Stimulated activated naive B cell treated with anti-CD40 and anti-IgM and Interleukin-4, amounts not matched to agents 10 μg/mL and 1 μg/mL and 100 μg/mL, for 72 hours (primary cell): Measurements from ENCODE around the gene BAIAP2.

Experiments used
- ATAC-seq, 2 donors: fragments of 150-1000 bp; cut with Tn5 transposase; replicated peaks; 2 replicates each; pipeline ENCODE4 v1.10.0; 2021; ENCODE audit warnings: moderate library complexity in 1 of 2
- DNase-seq: peaks from one replicate; pipeline ENCODE4 v3.0.0; 2021
- H3K27ac Mint-ChIP-seq: one replicate; pipeline ENCODE4 v1.8.0; 2022; ENCODE audit warnings: mild to moderate bottlenecking, mixed read lengths
- H3K27me3 Mint-ChIP-seq, 2 donors: one replicate each; pipeline ENCODE4 v1.8.0; 2022; ENCODE audit warnings: mixed read lengths in 2 of 2
- H3K36me3 Mint-ChIP-seq, 2 donors: one replicate each; pipeline ENCODE4 v1.8.0; 2022; ENCODE audit warnings: mixed read lengths in 2 of 2, mild to moderate bottlenecking in 1 of 2
- H3K4me1 Mint-ChIP-seq, 2 donors: one replicate each; pipeline ENCODE4 v1.8.0; 2022; ENCODE audit warnings: mixed read lengths in 2 of 2, mild to moderate bottlenecking in 1 of 2
- H3K4me3 Mint-ChIP-seq, 2 donors: one replicate each; pipeline ENCODE4 v1.8.0; 2022; ENCODE audit warnings: mild to moderate bottlenecking in 2 of 2, mixed read lengths in 2 of 2, moderate library complexity in 1 of 2
- H3K9me3 Mint-ChIP-seq, 2 donors: one replicate each; pipeline ENCODE4 v1.8.0; 2022; ENCODE audit warnings: mixed read lengths in 2 of 2, mild to moderate bottlenecking in 1 of 2

The BAIAP2 gene

GRCh38 chr17:81128338-81128737 is 93.4 kb downstream of the BAIAP2 start:
- Mint-ChIP-seq H3K4me1 (no peaks in the 10 kb centered on the region), H3K36me3 (no peaks in the 10 kb centered on the region), H3K9me3 (no peaks in the 10 kb centered on the region), H3K27me3 (no peaks in the 10 kb centered on the region), H3K4me3 (no peak overlapping the region), H3K27ac (no peak overlapping the region)
- ATAC-seq (no peak), DNase-seq (no peak)

- no peaks in the 10 kb centered on the region for H3K27me3 Mint-ChIP-seq
- DNase-seq: no peak
- H3K4me1 Mint-ChIP-seq: no peaks in the 10 kb centered on the region
- H3K27ac Mint-ChIP-seq: no peak overlapping the region
- no peaks in the 10 kb centered on the region for H3K9me3 Mint-ChIP-seq
- no peaks in the 10 kb centered on the region for H3K36me3 Mint-ChIP-seq
- H3K4me3 Mint-ChIP-seq: no peak overlapping the region
- no peak for ATAC-seq
Observed at GRCh38 chr17:81128774-81129173, 93.8 kb downstream of the BAIAP2 start.

- no peak for DNase-seq
- no peak for ATAC-seq
- H3K27ac Mint-ChIP-seq: no peak overlapping the region
Observed at GRCh38 chr17:81129289-81129688, 94.3 kb downstream of the BAIAP2 start.

GRCh38 chr17:81129711-81130367 is 94.9 kb downstream of the BAIAP2 start:
- no peak overlapping the region for H3K4me3 Mint-ChIP-seq
- ATAC-seq (no peak), DNase-seq (no peak)
- H3K36me3 Mint-ChIP-seq: no peaks in the 10 kb centered on the region
- no peaks in the 10 kb centered on the region for H3K4me1 Mint-ChIP-seq
- no peaks in the 10 kb centered on the region for H3K27me3 Mint-ChIP-seq
- no peaks in the 10 kb centered on the region for H3K9me3 Mint-ChIP-seq
- H3K27ac Mint-ChIP-seq: no peak overlapping the region

More at GRCh38 chr17:81129289-81129688, 94.3 kb downstream of the BAIAP2 start:
- Mint-ChIP-seq H3K4me1 (no peaks in the 10 kb centered on the region), H3K9me3 (no peaks in the 10 kb centered on the region), H3K36me3 (no peaks in the 10 kb centered on the region), H3K4me3 (no peak overlapping the region), H3K27me3 (no peaks in the 10 kb centered on the region)

- no peak for DNase-seq
- no peak overlapping the region for H3K4me3 Mint-ChIP-seq
- H3K27me3 Mint-ChIP-seq: no peaks in the 10 kb centered on the region
- no peaks in the 10 kb centered on the region for H3K9me3 Mint-ChIP-seq
- ATAC-seq: no peak
- no peaks in the 10 kb centered on the region for H3K4me1 Mint-ChIP-seq
- no peaks in the 10 kb centered on the region for H3K36me3 Mint-ChIP-seq
- H3K27ac Mint-ChIP-seq: no peak overlapping the region
Observed at GRCh38 chr17:81130385-81131361, 95.7 kb downstream of the BAIAP2 start.

- DNase-seq: no peak
- Mint-ChIP-seq H3K4me1 (no peaks in the 10 kb centered on the region), H3K36me3 (no peaks in the 10 kb centered on the region), H3K4me3 (no peak overlapping the region), H3K27ac (no peak overlapping the region), H3K9me3 (no peaks in the 10 kb centered on the region), H3K27me3 (no peaks in the 10 kb centered on the region)
- no peak for ATAC-seq
Observed at GRCh38 chr17:81131486-81132196, 96.7 kb downstream of the BAIAP2 start.

- Mint-ChIP-seq H3K4me3 (no peak overlapping the region), H3K27ac (no peak overlapping the region), H3K9me3 (no peaks in the 10 kb centered on the region), H3K4me1 (no peaks in the 10 kb centered on the region), H3K27me3 (no peaks in the 10 kb centered on the region), H3K36me3 (no peaks in the 10 kb centered on the region)
- DNase-seq (no peak), ATAC-seq (no peak)
Observed at GRCh38 chr17:81132197-81132540, 97.2 kb downstream of the BAIAP2 start.

- Mint-ChIP-seq H3K4me1 (no peaks in the 10 kb centered on the region), H3K36me3 (no peaks in the 10 kb centered on the region), H3K27me3 (no peaks in the 10 kb centered on the region), H3K4me3 (no peak overlapping the region), H3K9me3 (peaks cover 0 to 2% of the 10 kb centered on the region in 2 donors), H3K27ac (no peak overlapping the region)
- DNase-seq (no peak), ATAC-seq (no peak)
Observed at GRCh38 chr17:81132770-81133723, 98.1 kb downstream of the BAIAP2 start.

- peaks cover 4 to 7% of the 10 kb centered on the region in 2 donors for H3K9me3 Mint-ChIP-seq
- peaks cover 0 to 2% of the 10 kb centered on the region in 2 donors for H3K4me1 Mint-ChIP-seq
- ATAC-seq (no peak), DNase-seq (no peak)
- no peak overlapping the region for H3K27ac Mint-ChIP-seq
- no peak overlapping the region for H3K4me3 Mint-ChIP-seq
- H3K27me3 Mint-ChIP-seq: no peaks in the 10 kb centered on the region
- no peaks in the 10 kb centered on the region for H3K36me3 Mint-ChIP-seq
Observed at GRCh38 chr17:81134064-81134781, 99.3 kb downstream of the BAIAP2 start.

GRCh38 chr17:81135505-81136278 is 100.7 kb downstream of the BAIAP2 start:
- H3K27ac Mint-ChIP-seq: no peak overlapping the region
- peaks cover 0 to 2% of the 10 kb centered on the region in 2 donors for H3K4me1 Mint-ChIP-seq
- H3K36me3 Mint-ChIP-seq: no peaks in the 10 kb centered on the region
- H3K4me3 Mint-ChIP-seq: no peak overlapping the region
- H3K27me3 Mint-ChIP-seq: no peaks in the 10 kb centered on the region
- H3K9me3 Mint-ChIP-seq: peaks cover 4 to 7% of the 10 kb centered on the region in 2 donors
- no peak for ATAC-seq
- DNase-seq: no peak

- ATAC-seq (no peak), DNase-seq (no peak)
- Mint-ChIP-seq H3K4me3 (no peak overlapping the region), H3K9me3 (peaks cover 4 to 7% of the 10 kb centered on the region in 2 donors), H3K4me1 (peaks cover 0 to 2% of the 10 kb centered on the region in 2 donors), H3K27me3 (no peaks in the 10 kb centered on the region), H3K27ac (no peak overlapping the region), H3K36me3 (no peaks in the 10 kb centered on the region)
Observed at GRCh38 chr17:81136366-81136765, 101.4 kb downstream of the BAIAP2 start.

GRCh38 chr17:81137248-81137647 is 102.3 kb downstream of the BAIAP2 start:
- Mint-ChIP-seq H3K36me3 (no peaks in the 10 kb centered on the region), H3K9me3 (peaks cover 4 to 7% of the 10 kb centered on the region in 2 donors), H3K4me1 (peaks cover 0 to 2% of the 10 kb centered on the region in 2 donors), H3K4me3 (no peak overlapping the region), H3K27ac (no peak overlapping the region), H3K27me3 (peaks cover 0 to 2% of the 10 kb centered on the region in 2 donors)
- DNase-seq (no peak), ATAC-seq (no peak)
